Glutamatergic neuron (in vitro differentiated cells): ENCODE data around the gene NOTCH3. TPM values are rescaled to one million over a fixed set of nuclear protein-coding genes. Genes with fewer than 3 reads are reported as not detected.

ENCODE experiments used
- DNase-seq: peaks from one replicate; pipeline ENCODE4 v3.0.0; 2022
- H3K27ac Mint-ChIP-seq: one replicate; pipeline ENCODE4 v1.8.0; 2020; ENCODE audit warnings: mild to moderate bottlenecking, mixed read lengths, inconsistent platforms; ENCODE audit not compliant: unreplicated experiment
- H3K27me3 Mint-ChIP-seq: one replicate; pipeline ENCODE4 v1.8.0; 2020; ENCODE audit warnings: mild to moderate bottlenecking, moderate library complexity, mixed read lengths, inconsistent platforms; ENCODE audit not compliant: unreplicated experiment
- H3K36me3 Mint-ChIP-seq: one replicate; pipeline ENCODE4 v1.8.0; 2020; ENCODE audit warnings: mild to moderate bottlenecking, mixed read lengths, inconsistent platforms; ENCODE audit not compliant: unreplicated experiment
- H3K4me1 Mint-ChIP-seq: one replicate; pipeline ENCODE4 v1.8.0; 2020; ENCODE audit warnings: mild to moderate bottlenecking, low read depth, mixed read lengths, inconsistent platforms; ENCODE audit not compliant: unreplicated experiment
- H3K4me3 Mint-ChIP-seq: one replicate; pipeline ENCODE4 v1.8.0; 2020; ENCODE audit warnings: mild to moderate bottlenecking, mixed read lengths, inconsistent platforms; ENCODE audit not compliant: unreplicated experiment
- H3K9me3 Mint-ChIP-seq: one replicate; pipeline ENCODE4 v1.8.0; 2020; ENCODE audit warnings: mild to moderate bottlenecking, moderate library complexity, mixed read lengths, inconsistent platforms; ENCODE audit not compliant: unreplicated experiment
- total RNA-seq: library from RNA; stranded (reverse); fragmentation: NEBNext Ultra II Directional; extraction: Animal tissue kit (Norgen Biotek cat#: 25700); gene quantifications from one replicate; pipeline ENCODE4 v1.2.1, GENCODE V29; 2021; ENCODE audit not compliant: unreplicated experiment
- TF ChIP-seq, protein P1 (sequence below): fragments of 200-600 bp; sonication (generic); IDR thresholded peaks from one replicate; pipeline ENCODE4 v1.5.0; 2021; ENCODE audit not compliant: partially characterized antibody, unreplicated experiment

Gene NOTCH3
- total RNA-seq, 1 donor from 2014 or later = 3.6 TPM

- Mint-ChIP-seq H3K9me3 (peaks cover 4% of the 10 kb centered on the region), H3K4me1 (peaks cover 4% of the 10 kb centered on the region), H3K27ac (no peak overlapping the region), H3K27me3 (peaks cover 6% of the 10 kb centered on the region), H3K36me3 (no peaks in the 10 kb centered on the region), H3K4me3 (no peak overlapping the region)
- no peak for DNase-seq
- TF ChIP-seq, protein P1, sequence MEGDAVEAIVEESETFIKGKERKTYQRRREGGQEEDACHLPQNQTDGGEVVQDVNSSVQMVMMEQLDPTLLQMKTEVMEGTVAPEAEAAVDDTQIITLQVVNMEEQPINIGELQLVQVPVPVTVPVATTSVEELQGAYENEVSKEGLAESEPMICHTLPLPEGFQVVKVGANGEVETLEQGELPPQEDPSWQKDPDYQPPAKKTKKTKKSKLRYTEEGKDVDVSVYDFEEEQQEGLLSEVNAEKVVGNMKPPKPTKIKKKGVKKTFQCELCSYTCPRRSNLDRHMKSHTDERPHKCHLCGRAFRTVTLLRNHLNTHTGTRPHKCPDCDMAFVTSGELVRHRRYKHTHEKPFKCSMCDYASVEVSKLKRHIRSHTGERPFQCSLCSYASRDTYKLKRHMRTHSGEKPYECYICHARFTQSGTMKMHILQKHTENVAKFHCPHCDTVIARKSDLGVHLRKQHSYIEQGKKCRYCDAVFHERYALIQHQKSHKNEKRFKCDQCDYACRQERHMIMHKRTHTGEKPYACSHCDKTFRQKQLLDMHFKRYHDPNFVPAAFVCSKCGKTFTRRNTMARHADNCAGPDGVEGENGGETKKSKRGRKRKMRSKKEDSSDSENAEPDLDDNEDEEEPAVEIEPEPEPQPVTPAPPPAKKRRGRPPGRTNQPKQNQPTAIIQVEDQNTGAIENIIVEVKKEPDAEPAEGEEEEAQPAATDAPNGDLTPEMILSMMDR = no peak
Measured at GRCh38 chr19:15185188-15185587, 15.6 kb downstream of the NOTCH3 start.

GRCh38 chr19:15184776-15185175 is 16.0 kb downstream of the NOTCH3 start:
- Mint-ChIP-seq H3K27me3 (peaks cover 7% of the 10 kb centered on the region), H3K36me3 (no peaks in the 10 kb centered on the region), H3K4me3 (no peak overlapping the region), H3K27ac (no peak overlapping the region), H3K4me1 (peaks cover 4% of the 10 kb centered on the region), H3K9me3 (peaks cover 4% of the 10 kb centered on the region)
- no peak for DNase-seq
- TF ChIP-seq, protein P1 = no peak

DNA sequence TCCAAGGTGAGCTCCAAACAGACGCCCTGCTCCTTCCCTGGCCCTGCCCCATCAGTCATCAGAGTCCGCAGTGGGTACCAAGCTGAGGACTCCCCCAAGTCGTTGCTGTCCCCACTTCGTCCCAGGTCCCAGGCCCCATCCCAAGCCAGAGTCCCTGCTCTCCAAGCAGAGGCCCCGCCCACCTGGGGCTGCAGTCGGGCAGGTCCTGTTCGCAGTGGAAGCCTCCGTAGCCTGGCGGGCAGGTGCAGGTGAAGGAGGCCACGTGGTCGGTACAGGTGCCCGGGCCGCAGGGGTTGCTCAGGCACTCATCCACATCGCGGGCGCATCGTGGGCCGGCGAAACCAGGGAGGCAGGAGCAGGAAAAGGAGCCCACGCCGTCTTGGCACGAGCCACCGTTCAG is 19.4 kb downstream of the NOTCH3 start:
- H3K4me3 Mint-ChIP-seq = no peak overlapping the region
- peaks cover 9% of the 10 kb centered on the region for H3K27me3 Mint-ChIP-seq
- peaks cover 4% of the 10 kb centered on the region for H3K4me1 Mint-ChIP-seq
- no peak overlapping the region for H3K27ac Mint-ChIP-seq
- H3K9me3 Mint-ChIP-seq = peaks cover 4% of the 10 kb centered on the region
- TF ChIP-seq, protein P1 = no peak
- no peaks in the 10 kb centered on the region for H3K36me3 Mint-ChIP-seq
- DNase-seq = no peak

DNA sequence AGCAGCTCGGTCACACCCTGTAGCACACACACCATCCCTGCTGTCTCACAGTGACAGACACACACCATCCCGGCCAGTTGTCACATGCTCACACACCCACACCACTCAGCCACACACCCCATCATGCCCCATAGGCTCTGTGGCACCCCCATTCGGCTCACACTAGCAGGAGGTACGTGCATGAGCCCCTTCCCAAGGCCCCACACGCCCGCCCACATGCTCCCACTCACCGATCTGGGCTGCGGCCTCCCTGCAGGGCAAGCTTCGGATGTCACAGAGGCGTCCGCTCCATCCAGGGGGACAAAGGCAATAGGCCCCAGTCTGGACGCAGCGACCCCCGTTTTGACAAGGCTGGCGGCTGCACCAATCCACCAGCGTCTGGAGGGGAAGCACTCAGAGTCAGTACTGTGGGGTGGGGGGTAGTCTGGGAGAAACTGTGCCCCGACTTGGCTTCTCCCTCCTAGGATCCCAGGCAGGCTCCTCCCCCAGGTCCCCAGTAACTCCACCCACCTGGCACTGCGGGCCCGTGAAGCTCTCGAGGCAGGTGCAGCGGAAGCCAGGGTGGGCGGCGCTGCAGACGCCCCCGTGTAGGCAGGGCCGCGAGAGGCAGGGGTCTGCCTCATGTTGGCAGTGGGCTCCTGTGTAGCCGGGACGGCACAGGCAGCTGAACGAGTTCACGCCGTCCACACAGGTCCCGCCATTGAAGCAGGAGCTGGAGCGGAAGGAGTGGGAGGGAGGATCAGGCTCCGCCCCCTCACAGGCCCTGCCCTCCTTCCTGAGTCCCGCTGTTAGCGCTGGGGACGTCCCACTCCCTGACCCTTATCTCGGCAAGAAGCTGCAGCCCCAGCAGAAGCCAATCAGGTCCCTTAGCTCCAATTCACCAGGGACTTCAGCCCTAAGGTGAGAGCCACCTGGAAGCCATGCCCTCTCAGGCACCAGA is 20.1 kb downstream of the NOTCH3 start:
- H3K36me3 Mint-ChIP-seq = no peaks in the 10 kb centered on the region

More for the DNA sequence above, 20.1 kb downstream of the NOTCH3 start:
- peaks cover 4% of the 10 kb centered on the region for H3K9me3 Mint-ChIP-seq
- H3K4me1 Mint-ChIP-seq = peaks cover 2% of the 10 kb centered on the region
- peaks cover 7% of the 10 kb centered on the region for H3K27me3 Mint-ChIP-seq
- no peak overlapping the region for H3K27ac Mint-ChIP-seq
- TF ChIP-seq, protein P1 = no peak
- no peak for DNase-seq
- no peak overlapping the region for H3K4me3 Mint-ChIP-seq
